Kidney glomerular epithelial cell (primary cell): Measurements from ENCODE around the gene OPRL1.
"Not testable (repeated sequence)": the region's sequence is repeated elsewhere in the genome, so short reads cannot be mapped to it uniquely, and the experiment has no call there.

Source experiments
- DNase-seq: peaks from one replicate; lab custom pipeline; 2025; lab: John Stamatoyannopoulos, UW

The OPRL1 gene

DNA sequence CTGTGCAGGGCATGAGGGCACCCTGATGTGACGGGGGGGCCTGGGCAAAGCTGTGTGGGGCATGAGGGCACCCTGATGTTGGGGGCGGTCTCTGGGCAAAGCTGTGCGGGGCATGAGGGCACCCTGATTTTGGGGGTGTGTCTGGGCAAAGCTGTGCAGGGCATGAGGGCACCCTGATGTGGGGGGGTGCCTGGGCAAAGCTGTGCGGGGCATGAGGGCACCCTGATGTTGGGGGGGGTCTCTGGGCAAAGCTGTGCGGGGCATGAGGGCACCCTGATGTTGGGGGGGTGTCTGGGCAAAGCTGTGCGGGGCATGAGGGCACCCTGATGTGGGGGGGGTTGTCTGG lies 37.5 kb downstream of the OPRL1 start:
- DNase-seq = not testable (repeated sequence)

DNA sequence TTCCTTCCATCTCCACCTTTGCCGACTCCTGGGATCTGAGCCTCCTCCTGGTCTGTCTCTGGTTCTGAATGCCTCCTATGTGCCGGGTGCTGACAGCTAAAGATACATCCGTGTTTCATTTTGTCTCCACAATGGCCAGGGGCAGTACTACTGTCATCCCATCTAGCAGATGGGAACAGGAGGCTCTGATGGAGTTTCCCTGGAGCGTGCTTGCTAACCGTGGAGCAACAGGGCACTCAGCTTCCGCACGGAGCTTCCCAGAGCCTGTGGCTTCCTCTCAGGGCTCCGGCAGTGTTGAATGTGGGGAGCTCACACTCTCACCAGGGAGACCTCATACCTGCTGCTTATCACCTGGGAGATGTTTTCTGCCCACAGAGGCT lies 39.4 kb downstream of the OPRL1 start:
- DNase-seq = no peak

DNA sequence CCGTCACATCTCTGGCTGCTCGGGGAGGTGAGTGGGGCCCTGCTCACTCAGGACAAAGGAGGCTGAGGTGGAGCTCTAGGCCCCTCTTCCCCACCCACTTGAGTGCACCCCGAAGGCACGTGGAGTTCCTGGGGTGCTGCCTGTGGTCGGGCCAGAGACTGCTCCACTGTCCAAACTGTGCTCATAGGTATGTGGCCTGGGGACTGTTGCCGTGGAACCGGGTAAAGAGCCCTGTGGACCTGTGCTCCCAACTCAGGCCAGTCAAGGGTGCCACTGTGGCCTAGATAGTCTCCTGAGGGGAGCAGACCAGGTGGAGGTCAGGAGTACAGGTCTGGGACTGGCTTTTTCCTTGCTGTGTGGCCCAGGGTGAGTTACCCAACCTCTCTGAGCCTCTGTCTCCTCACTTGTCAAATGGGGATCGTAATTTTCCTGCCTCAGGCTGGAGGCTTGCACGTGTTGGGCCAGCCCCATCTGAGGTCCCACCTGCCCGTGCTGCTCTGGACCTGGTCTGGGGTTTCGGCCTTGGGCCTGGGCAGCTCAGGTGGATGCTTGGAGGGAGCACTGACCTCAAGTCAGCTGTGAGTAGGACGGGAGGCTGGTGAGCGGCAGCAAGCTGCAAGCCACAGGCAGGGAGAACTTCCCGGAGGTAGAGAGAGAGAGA lies 39.9 kb downstream of the OPRL1 start:
- DNase-seq = no peak

DNA sequence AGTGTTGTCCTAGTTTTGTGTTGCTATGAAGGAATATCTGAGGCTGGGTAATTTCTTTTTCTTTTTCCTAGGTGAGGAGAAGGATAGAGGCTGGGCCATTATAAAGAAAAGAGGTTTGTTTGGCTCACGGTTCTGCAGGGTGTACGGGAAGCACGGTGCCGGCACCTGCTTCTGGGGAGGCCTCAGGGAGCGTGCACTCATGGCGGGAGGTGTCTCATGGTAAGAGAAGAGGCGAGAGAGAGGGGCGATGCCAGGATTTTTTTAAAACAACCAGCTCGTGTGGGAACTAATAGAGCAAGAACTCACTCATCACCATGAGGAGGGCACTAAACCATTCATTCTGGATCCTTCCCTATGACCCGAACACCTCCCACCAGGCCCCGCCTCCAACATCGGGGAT lies 41.7 kb downstream of the OPRL1 start:
- no peak for DNase-seq

DNA sequence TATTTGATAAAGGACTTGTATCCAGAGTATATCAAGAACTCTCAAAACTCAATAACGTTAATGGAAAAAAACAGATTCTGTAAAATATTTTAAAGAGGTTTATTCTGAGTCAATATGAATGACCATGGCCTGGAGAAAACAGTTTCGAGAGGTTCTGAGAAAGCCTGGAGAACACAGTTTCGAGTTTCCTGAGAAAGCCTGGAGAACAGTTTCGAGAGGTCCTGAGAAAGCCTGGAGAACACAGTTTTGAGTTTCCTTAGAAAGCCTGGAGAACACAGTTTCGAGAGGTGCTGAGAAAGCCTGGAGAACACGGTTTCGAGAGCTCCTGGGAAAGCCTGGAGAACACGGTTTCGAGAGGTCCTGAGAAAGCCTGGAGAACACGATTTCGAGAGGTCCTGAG lies 43.0 kb downstream of the OPRL1 start:
- not testable (repeated sequence) for DNase-seq

DNA sequence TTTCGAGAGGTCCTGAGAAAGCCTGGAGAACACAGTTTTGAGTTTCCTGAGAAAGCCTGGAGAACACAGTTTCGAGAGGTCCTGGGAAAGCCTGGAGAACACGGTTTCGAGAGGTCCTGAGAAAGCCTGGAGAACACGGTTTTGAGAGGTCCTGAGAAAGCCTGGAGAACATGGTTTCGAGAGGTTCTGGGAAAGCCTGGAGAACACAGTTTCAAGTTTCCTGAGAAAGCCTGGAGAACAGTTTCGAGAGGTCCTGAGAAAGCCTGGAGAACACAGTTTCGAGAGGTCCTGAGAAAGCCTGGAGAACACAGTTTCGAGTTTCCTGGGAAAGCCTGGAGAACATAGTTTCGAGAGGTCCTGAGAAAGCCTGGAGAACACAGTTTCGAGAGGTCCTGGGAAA lies 43.6 kb downstream of the OPRL1 start:
- not testable (repeated sequence) for DNase-seq

DNA sequence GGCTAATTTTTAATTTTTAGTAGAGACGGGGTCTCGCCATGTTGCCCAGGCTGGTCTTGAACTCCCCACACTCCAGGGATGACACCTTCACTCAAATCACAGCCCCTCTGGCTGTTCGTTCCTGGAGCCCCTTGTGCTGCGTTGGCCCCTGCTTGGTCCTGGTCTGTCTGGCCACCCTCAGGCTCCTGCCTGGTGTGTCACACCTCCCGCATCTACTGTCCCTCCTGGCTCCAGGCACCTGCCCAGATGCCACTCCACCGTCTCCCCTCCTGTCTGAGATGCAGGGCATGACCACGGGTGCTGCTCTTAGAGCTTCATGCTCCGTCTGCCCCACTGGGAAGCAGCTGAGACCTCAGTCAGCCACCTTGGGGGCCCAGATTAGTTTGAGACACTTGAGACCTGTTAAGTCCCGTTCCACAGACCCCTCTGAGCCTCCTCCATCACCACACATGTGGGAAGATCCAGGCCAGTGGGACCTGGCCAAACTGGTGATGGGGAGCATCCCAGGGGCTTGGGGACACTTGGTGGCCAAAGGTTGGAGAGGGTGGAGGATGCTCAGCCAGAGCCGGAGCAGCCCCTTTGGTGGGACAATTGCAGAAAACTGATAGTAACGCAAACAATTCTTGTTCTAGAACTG lies 49.4 kb downstream of the OPRL1 start:
- no peak for DNase-seq

DNA sequence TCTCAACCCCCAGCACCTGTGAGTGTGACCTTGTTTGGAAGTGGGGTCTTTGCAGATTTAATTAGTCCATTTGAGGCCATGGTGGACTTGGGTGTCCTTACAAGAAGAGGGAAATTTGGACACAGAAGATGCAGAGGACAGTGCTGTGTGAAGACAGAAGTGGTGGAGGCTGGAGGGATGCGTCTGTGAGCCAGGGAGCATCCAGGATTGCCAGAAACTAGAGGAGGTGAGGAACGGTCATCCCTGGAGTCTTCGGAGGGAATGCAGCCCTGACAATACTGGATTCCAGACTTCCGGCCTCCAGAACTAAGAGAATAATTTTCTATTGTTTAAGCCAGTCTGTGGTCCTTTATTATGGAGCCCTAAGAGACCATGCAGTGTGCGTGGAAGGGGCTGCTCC lies 50.4 kb downstream of the OPRL1 start:
- DNase-seq = no peak

DNA sequence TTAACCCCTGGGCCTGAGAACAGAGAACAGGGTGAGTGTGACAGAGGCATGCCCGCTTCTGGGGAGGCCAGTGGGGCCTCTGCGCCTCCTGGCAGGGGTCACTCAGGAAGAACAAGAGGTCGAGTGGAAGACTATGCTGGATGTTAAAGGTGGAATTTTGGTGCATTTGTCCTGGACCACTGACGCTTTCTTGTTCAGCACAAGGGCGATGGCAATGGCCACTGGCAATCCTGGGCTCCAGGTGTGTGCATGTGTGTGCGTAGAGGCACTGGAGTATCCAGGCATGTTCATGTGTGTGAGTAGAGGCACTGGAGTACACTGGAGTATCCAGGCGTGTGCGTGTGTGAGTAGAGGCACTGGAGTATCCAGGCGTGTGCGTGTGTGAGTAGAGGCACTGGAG lies 51.0 kb downstream of the OPRL1 start:
- DNase-seq = no peak

DNA sequence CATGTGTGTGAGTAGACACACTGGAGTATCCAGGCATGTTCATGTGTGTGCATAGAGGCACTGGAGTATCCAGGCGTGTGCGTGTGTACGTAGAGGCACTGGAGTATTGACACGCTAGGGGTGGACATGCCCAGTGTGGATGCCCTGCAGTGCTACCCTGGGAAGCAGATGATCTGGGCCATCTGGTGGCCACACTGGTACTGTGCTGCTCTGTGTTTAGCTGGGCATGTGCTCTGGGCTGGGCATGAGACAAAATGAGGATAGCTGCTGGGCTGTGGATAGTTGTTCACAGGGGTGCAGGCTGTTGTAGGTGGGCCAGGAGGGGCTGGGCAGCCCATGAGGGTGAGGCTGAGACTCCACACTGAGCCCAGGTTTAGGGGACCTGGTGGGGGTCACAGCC lies 51.5 kb downstream of the OPRL1 start:
- no peak for DNase-seq

DNA sequence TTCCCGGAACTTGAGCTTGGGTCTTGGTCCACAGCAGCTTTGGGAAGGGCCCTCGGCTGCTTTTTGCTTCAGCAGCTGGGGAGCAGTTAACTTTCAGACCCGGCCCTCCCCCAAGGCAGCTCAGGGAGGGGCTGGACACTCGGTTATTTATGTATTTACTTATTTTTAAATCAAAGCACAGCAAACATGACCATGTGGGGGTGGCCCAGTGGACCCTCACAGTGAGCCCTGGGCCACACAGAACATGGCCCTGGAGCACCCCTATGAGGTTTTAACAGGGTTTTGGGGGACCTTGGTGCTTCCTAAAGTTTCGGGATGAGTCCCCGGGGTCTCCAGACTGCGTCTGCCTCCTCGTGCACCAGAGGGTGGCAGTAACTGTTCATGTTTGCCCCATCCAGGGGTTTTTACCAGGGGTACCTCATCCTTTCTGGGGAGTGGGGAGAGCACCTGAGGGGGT lies 54.1 kb downstream of the OPRL1 start:
- no peak for DNase-seq

DNA sequence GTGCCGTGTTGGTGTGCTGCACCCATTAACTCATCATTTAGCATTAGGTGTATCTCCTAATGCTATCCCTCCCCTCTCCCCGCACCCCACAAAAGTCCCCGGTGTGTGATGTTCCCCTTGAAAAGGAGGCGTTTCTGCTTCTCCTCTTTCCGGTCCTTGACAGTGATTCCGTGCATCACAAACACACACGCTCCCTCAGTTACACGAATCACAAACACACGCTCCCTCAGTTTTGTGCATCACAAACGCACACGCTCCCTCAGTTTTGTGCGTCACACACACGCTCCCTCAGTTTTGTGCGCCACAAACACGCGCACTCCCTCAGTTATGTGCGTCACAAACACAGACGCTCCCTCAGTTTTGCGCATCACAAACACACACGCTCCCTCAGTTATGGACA lies 54.9 kb downstream of the OPRL1 start:
- not testable (repeated sequence) for DNase-seq

DNA sequence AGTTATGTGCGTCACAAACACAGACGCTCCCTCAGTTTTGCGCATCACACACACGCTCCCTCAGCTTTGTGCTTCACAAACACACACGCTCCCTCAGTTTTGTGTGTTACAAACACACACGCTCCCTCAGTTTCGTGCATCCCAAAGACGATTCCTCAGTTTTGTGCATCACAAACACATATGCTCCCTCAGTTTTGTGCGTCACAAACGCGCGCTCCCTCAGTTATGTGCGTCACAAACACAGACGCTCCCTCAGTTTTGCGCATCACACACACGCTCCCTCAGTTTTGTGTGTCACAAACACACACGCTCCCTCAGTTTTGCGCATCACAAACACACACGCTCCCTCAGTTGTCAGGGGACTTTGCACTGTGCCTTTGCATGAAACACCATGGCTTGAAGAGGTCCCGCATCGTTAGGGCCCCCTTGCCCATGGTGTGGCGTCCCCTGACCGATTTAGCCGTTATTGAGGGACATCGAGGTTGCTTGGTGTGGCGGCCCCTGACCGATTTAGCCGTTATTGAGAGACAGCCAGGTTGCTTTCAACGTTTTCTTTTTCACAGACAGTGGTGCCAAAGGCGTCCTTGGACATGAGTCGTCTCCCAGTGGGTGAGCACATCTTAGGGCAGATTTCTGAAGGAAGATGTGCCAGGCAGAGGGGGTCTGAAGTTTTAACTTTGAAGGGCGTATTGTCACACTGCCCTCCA lies 56.3 kb downstream of the OPRL1 start:
- DNase-seq = no peak

DNA sequence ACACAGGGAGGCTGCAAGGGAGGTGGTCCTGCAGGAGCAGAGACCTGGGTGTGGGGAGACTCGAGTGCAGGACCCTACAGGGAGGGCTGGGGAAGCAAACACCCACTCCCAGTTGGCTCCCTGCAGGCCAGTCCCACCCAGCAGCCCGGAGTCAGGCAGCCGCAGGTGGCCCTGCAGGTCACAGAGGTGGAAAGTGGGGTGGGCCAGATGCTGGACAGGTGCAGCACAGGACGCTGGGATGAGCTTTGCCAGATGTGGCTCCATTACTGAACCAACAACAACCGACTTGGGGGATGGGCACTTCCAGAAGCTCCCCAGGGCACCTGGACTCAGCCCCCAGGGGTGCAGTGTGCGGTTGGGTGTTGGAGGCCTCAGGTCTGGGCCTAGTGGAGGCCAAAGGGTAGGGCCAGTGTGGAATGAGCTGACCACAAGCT lies 57.7 kb downstream of the OPRL1 start:
- DNase-seq = no peak

DNA sequence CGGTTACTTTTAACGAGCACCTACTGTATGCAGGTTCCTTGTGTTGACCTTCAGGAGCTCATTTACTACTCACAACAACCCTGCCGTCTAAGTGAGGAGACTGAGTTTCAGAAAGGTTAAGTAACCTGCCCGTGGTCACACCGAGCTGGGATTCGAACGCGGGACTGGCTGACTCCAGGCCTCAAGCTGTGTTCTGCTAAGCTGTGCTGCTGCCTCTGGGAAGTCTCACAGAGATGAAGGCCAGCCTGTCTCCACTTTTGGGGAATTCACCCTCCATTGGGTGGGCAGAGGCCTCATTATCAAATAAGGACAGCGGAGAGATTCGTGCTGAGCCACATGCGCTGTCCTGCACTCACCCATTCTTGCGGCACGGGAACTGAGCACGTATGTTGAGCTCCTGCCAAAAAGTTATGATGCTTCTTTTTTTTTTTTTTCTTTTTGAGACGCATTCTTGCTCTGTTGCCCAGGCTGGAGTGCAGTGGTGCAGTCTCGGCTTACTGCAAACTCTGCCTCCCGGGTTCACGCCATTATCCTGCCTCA lies 58.5 kb downstream of the OPRL1 start:
- no peak for DNase-seq

DNA sequence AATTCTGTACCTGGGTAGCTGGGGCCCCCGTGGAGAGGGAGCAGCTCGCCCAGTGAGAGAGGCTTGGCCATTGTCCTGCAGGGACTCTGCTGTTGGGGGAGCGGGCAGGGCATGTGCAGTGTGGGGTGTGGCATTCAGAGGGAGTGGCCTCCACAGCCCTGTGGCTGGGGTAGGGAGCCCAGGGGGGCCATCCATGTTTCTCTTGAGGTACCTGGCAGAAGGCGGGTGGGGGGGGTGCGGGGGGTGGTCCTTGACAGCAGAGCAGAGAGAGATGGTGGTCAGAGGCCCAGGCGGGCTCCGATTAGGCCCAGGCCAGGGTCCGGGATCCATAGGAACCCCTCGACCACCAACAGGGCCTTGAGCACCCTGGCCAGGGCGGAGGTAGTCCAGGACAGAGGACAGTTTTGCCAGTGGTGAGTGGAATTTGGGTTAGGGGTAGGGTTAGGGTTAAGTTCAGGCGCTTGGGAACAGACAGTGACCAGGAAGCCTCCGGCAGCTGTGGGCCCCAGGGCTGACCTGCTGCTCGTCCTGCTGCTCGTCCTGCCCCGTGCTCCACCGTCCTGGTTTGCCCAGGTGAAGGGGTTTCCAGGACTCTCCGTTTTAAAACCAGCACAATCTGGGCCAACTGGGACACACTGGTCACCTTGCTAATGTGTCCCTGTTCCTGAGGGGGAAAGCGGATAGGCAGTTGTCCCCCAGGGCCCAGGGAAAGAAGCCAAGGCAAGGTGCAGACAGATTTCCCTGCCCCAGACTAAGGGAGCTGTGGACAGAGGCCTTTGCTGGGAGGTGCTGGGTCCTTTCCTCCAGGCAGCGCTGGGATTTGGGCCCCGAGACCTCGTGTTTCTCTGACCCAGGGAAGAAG lies 59.5 kb downstream of the OPRL1 start:
- DNase-seq = no peak

DNA sequence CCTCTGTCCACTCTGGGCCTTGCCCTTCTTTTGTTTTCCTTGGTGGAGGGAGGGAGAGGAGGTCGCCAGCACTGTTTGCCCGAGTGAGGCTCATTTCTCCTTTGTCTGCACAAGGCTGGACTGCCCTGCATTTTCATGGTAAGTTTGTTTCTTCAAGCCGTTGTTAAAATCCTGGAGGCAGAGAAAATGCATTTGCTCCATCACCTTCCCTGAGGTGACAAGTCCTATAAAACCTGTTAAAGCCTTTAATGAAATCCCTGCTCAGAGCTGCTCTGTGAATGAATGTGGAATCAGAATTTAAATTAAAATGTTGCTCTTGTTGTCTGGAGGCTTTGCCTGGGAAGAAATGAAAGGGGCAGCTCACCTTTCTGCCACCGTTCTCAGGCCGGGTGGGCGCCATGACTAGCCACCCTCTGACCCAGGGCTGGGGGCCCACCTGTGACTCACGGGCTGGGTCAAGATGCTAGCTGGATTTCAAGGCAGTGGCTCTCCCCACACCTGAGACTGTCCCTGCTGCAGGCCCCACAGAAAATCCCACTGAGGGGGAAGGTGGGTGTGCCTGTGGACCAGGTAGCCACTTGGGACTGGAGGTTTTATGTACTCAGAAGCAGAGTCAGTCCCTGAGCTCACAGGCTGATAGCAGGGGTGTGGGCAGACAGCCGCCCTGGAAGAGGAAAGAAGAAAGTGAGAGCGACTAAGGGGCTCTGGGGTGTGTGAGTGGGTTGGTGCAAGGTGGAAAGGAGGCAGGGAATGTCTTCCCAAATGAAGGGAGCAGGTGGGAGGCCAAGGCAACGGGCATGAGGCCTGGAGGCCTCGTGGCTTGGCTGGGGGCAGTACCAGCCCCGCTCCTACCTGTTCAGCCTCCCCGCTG lies 60.4 kb downstream of the OPRL1 start:
- no peak for DNase-seq

DNA sequence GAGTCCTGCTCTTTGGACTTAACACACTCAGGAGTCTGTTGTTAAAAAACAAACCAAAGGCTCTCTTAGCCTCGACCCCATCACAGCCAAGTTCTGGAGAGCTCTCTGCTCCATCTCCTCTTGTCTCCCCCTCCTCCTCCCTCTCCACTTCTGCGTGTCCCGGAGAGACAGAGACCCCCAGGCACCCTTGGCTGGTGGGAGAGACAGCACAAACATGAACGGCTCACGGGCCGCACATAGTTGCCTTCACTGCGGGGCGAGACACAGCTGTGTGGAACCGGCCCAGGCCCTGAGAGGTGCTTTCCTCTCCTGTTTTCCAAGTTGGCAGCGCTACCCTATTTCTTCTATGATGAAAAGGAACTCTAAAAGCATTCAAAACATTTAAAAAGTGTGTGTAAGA lies 61.1 kb downstream of the OPRL1 start:
- no peak for DNase-seq

DNA sequence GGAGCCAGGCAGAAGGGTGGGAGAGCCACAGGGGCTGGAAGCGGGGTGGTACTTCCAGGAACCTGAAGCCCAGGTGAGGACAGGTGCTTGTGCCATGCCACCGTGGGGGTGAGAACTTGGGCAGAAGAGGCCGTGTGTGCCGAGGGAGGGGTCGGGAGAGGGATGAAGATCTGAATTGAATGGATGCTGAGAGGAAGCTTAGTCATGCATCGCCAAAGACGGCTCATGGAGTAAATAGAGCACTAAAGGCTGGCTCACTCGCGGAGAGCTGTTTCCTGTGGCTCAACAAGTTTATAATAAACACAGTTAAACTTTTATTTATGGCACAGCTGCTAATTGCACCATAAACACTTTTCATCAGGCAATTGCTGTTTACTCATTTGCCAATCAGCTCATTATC lies 62.7 kb downstream of the OPRL1 start:
- no peak for DNase-seq

DNA sequence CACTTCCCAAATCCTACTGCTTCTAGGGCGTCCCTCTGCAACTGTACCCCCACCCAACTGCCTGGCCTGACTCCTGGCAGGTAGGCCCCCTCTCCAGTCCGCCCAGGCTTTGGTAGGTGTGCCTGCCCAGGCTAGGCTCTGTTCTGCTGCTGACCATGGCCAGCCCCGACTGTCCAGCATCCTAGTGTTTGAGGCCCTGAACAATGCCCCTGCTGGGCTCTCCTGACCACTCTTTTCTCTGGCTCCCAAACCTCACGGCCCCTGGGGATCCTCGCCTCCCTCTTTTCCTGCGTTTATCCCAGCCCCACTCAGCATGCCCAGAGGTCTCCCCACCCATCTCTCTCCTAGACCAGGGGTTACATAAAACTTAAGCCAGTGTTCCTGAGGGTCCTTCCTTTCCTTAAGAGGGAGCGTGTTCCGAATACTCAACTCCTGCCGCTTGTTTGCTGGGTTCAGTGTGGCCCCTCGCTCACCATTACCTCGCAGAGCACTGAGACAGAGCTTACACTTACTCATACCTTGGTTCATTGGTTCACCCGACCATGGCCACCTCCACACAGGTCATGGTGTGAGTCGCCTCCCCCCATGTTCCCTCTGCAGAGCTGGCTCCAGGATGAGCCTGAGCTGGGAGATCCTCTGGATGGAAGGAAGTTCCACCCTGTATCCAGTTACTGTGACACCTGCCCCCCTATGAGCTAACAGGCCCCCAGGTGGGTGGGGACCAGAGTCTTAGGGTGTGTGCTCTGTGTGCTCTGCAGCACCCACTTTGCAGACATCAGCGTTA lies 63.3 kb downstream of the OPRL1 start:
- DNase-seq = no peak
